IPS-18c (cell line): ENCODE data around the gene ALLC.

Source experiments
- H3K4me3 ChIP-seq: 2 replicates; pipeline ENCODE4 v1.7.0; 2013; ENCODE audit warnings: low read depth, mild to moderate bottlenecking, low read length, moderate library complexity; ENCODE audit not compliant: insufficient read depth
- H3K9me3 ChIP-seq: one replicate; pipeline ENCODE4 v1.6.1; 2013; ENCODE audit warnings: mild to moderate bottlenecking, low read length, moderate library complexity; ENCODE audit not compliant: control insufficient read depth, insufficient read depth

The ALLC gene

DNA sequence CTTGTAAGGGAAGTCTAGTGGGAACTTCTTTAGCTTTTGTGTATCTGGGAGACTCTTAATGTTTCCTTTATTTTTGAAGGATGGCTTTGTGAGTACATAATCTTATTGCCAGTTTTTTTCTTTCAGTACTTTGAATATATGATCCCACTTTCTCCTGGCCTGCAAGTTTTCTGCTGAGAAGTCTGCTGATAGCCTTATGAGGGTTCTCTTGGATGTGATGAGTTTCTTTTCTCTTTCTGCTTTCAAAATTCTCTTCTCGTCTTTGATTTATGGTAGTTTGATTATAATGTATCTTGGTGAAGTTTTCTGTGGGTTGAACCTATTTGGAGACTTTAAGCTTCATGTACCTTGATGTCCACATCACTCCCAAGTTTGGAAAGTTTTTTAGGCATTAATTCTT is 35.0 kb upstream of the ALLC start:
- Histone ChIP-seq H3K4me3 (no peak overlapping the region), H3K9me3 (peaks cover 2% of the 10 kb centered on the region)

DNA sequence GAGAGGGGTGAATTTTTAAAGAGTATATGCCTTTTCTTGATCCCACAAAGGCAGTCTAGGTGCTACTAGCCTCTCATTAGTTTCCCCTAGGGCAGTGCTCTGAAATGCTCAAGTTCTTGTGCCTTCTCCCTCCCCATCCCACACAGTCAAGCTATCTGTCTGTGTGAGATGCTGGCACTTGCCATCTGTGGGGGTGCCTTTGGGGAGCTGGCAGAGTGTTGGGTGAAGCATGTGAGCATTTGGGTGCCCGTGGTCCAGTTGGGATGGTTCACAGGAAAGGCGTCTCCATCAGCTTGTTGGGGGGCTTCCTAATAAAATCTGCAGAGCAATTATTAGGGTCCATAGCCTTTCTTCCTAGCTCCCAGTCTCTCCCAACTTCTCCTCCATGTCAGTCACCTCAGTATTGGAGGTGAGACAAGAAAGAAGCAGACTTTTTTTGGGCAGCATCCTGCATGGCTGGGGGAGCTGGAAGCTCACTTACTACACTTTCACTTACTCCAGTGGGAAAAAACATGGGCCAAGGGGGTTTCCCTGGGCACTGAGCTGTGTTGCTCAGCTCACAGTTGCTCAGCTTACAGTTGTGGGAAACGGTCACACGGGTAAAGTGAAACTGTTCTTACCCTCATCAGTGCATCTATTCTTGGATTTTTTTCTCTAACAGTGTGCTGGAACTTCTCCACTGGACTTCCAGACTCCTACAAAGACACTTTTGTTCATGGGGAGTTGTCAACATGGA is 33.8 kb upstream of the ALLC start:
- H3K9me3 ChIP-seq = peaks cover under 1% of the 10 kb centered on the region
- no peak overlapping the region for H3K4me3 ChIP-seq

DNA sequence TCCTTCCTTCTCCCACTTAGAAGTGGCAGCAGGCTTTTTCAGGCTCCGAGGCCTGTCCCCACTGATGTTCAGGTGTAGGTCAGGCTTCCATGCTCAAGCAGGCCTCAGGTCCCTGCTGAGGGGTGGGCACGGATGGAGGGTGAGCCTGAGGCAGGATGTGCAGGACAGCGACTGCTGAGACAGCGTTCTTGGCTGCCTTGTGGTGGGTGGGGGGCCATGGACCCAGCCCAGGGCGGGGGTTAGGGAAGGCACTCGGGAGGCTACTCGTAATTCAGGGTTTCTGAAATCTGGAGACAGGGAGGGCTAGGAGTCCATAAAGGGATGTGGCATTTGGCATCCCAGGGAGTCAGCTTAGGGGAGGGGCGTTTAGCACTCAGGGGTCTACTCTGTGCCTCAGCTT is 32.8 kb upstream of the ALLC start:
- Histone ChIP-seq H3K9me3 (no peaks in the 10 kb centered on the region), H3K4me3 (no peak overlapping the region)

DNA sequence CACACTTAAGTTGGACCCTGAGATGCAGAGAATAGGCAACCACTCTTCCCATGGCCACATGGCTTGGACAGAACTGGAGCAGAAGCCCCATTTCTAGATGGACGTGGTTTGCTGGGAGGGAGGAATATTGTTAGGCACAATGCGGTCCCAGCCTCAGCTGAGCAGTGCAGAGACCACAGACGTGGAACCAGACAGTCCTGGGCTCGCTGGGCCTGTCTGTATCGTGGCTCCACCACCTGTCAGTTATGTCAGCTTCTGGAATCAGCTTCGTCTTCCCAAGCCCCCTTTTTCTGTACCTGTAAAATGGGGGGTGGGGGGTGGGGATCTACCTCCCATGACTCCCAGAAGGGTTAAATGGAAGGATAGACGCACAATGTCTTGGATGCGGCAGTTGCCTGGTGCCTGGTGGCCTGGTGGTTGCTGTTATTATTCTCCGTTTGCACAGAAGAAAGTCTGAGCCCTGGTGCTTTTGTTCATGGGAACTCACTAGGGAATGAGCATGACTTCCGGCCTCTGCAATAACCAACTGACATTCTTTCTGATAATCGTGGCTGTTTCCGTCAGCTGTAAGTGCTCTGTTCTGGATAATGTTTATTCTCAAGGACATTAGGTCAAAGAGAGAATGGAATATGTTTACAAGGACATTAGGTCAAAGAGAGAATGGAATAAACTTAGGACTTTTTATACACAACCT is 31.7 kb upstream of the ALLC start:
- no peak overlapping the region for H3K4me3 ChIP-seq

DNA sequence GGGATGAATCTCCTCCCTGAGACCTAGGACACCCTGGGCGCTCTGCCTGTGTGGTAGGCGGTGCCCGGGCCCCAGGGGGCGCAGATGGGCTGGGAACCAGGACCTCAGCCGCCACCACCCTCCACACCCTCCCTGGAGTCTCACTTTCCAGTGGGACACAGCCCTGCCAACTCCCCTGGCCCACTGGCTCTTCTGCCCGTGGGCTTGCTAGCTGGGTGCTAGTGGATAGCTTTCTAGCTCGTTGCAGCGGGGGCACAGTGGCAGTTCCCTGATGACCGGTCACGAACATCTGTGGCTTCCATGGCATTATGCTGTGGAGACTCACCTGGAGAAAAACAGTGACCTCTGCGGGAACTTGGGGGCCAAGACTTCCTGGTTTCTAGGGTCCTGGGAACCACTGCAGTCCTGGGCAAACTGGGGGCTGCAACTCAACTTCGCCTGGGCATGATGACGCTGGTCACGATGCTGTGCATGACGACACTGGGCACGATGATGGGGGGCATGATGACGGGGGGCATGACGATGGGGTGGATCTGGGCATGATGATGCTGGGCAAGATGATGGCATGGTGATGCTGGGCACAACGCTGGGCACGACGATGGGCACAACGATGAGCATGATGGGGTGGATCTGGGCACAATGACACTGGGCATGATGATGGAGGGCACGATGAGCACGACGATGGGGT is 31.0 kb upstream of the ALLC start:
- Histone ChIP-seq H3K9me3 (no peaks in the 10 kb centered on the region), H3K4me3 (no peak overlapping the region)

More for the DNA sequence above, 31.7 kb upstream of the ALLC start:
- no peaks in the 10 kb centered on the region for H3K9me3 ChIP-seq

DNA sequence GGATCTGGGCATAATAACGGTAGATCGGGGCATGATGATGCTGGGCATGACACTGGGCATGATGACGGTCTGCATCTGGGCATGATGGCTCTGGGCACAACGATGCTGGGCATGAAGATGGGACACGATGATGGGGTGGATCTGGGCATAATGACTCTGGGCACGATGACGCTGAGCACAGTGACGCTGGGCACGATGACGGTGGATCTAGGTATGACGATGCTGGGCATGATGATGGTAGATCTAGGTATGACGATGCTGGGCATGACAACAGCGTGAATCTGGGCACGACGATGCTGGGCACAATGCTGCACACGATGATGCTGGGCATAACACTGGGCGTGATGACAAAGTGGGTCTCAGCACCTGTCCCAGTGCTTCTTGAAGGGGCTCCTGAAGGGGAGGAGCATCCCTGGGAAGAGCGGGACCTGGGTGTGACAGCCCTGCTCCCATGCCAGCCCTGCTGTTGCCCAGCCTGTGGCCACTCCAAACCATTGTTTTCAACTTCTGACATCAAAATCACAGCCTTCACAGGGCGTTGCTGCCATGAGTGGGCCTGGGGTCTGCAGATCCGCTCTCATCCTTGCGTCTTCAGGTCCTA is 30.4 kb upstream of the ALLC start:
- H3K9me3 ChIP-seq = no peaks in the 10 kb centered on the region
- H3K4me3 ChIP-seq = no peak overlapping the region

DNA sequence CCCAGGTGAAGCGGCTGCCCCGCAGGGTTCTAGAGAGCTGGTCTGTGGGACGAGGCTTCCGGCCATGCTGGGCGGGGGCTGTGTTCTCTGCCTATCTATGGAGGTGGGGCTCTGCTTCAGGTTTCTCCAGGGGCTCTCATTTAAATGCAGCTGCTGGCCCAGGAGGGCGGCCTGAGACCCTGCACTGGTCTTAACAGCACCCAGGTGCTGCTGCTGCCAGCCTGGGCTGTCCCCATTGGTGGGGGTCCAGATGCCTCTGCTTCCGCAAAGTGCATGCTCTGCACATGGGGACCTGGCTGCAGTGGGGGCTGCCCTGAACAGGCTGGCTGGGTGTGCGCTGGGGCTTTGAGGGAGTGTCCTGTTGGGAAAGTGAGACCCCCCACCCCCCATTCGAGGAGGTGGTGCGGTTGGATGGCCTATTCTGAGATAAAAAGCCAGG is 29.7 kb upstream of the ALLC start:
- no peak overlapping the region for H3K4me3 ChIP-seq
- H3K9me3 ChIP-seq = no peaks in the 10 kb centered on the region

DNA sequence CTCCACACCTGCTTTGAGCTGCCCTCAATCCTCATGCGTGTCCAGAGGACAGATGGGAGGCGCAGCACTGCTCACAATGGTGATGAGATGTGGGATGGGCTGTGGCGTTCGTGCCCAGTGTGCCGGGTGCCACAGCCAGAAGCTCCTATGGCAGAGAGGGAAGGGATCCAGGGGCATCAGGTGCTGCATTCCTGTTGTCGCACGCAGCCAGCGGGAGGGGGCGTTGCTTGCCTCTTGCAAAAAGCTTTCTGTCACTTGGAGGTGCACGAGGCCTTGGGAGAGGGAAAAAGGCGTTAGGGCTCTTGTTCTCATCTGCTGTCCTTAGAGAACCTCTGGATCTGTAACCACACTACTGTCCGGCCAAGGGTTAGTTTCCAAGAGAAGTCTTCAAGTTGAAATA is 29.2 kb upstream of the ALLC start:
- no peaks in the 10 kb centered on the region for H3K9me3 ChIP-seq
- H3K4me3 ChIP-seq = no peak overlapping the region; the same call in 1 of the 2 replicates

DNA sequence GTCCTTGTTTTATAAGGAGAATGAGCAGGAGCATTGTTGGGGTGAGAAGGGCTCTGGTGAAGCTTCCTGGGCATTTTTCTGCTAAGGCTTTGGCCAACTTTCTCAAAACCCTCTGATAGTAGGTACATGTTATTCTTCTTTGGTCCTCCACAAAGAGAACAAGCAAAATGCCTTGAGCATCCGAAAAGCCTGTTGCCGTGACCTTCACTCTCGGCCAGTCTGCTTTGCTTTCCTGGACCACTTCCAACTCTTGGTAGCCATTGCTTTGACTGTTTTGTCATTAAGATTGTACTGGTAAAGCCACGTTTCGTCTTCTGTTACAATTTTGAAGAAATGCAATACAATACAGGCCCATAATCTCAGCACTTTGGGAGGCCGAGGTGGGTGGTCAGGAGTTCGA is 27.4 kb upstream of the ALLC start:
- H3K9me3 ChIP-seq = no peaks in the 10 kb centered on the region
- no peak overlapping the region for H3K4me3 ChIP-seq

DNA sequence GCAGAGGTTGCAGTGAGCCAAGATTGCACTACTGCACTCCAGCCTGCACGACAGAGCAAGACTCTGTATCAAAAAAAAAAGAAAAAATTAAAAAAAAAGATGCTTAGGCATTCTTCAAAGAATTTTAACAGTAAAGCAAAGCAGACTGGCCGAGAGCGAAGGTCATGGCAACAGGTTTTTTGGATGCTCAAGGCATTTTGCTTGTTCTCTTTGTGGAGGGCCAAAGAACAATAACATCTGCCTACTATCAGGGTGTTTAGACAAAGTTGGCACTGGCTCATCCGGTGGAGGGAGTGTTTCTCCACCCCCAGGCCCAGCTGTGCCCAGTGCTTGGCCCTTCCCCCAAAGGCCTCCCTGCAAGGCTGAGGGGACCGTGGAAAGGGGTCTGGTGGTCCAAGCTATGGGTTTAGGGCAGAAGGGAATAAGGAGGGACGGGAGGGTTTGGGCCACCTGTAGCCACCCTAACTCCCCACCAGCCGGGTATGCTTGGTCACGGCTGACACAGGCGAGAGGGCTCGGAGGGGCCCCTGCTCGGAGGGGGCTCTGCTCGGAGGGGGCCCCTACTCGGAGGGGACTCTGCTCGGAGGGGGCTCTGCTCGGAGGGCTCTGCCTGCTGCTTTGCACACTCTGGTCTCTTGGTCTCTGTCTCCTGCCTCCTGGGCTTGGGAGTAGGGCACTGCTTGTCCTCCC is 26.7 kb upstream of the ALLC start:
- H3K4me3 ChIP-seq = no peak overlapping the region
- H3K9me3 ChIP-seq = no peaks in the 10 kb centered on the region

DNA sequence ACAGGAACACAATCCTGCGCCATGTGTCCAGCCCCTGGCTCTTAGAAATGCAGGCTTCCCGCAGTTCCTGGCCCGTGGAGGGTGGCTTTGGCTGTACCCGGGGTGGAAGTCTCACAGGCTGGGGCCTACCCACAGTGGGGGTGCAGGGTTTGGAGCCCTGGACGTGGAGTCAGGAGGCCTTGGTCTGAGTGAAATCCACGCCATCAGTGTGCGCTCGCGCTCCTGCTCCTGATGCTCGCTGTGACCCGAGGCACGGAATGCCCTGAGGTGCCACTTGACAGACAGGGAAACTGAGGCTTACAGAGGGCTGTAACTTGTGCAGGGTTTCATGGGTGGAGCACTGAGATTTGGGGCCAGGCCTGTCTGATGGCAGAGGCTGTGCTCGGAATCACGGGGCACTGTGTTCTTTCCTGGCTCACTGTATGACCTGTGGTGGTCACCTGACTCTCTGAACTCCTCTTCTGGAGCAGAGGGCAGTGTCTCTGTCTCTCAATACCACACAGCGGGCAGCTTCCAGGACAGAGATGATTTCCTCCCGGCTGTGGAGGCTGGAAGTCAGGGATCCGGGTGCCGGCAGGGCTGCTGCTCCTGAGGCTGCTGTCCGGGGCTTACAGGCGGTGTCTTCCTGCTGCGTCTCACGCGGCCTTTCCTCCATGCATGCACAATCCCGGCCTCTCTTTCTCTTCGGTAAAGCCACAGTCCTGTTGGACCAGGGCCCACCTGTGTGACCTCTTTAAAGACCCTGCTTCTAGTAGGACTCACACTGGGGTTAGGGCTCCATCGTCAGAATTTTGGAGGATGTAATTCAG is 25.9 kb upstream of the ALLC start:
- no peaks in the 10 kb centered on the region for H3K9me3 ChIP-seq
- H3K4me3 ChIP-seq = no peak overlapping the region

DNA sequence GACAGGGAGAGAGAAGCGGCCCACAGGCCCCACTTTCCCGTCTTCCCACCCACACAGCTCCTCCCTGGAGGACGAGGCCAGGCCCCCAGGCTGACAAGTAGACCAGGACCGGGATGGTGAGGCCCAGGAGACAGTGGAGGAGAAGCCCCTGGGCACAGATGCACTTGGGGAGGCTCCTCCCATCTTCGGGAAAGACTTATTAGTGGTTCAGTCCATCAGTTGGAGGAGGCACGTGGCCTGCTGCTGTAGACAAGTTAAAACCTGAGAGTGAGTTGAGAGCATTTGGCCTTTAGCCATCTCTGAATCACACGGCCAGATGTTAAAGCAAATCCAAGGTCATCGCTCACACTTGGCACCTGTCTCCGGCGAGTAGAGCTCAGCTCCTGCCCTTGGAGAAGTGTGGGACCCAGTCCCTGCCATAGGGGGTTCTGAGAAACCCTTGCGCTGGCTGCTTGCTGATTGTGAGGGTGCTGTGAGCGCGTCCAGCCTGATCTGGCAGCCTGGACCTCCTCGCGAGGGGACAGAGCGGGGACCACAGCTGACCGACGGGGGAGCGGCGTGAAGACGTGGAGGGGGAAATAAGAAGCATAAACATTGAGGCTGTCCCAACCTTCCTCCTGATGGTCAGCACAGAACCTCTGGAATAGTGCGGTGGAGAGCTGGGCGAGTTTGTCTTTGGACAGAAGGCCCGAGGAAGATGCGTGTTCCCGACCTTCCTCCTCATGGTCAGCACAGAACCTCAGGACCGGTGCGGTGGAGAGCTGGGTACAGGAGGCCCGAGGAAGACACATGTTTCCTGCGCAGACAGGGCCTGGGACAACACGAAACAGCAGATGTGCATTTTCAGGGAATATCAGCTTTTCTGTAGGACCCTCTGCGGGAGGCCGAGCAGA is 24.7 kb upstream of the ALLC start:
- Histone ChIP-seq H3K4me3 (no peak overlapping the region), H3K9me3 (no peaks in the 10 kb centered on the region)

DNA sequence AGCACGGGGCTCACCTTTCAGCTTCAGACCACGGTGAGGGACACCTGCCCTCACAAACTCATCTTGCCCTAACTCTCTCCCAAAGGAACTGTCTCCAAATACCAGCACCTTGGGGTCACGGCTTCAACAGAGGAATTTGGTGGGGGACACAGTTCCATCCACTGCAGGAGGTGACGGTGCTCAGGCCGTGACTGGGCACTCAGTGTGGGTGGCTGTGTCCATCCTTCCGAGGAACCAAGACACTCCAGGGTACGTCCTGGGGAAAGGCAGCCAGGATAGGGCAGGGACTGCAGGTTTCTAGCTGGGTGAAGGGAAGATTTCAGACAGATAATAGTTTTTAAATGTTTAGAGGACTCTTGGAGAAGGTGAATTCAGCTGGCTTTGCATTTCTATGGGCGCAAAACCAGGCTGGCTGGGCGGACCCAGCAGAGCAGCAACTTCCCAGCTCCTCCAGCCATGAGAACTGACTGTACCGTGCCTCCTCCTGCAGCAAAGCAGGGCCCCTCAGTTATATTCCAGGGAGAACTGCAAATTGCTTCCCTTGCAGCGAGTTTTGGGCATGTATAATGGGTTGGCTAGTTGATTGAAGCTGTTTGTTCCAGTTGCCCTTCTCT is 23.9 kb upstream of the ALLC start:
- H3K9me3 ChIP-seq = no peaks in the 10 kb centered on the region
- no peak overlapping the region for H3K4me3 ChIP-seq

DNA sequence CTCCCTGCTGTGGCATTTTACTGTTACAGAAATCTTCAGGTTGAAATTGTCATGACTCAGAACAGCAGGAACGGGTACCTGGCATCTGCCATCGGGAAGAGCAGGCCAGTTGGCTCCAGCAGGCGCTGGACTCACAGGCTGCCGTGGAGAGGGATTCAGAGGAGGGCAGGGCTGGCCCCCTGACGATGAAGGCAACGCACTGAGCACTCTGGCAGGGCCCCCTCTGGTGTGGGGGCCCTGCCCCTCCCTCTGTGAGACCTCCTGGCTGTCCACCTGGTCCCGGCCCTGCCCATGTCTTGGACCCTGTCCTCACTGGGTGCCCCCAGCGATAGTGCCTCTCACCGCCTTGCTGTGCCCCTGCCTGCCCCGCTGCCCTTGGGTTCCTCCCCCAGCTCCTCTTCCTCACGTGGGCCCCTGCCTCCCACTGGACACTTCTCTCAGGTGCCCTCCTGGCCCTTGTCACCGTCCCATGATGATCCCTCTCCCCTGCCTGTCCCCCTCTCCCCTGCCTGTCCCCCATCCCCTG is 23.3 kb upstream of the ALLC start:
- Histone ChIP-seq H3K4me3 (no peak overlapping the region), H3K9me3 (no peaks in the 10 kb centered on the region)
